GM21717 (cell line): ENCODE measurements around the gene CWC27.
A peak's percentile ranks its signal among the peaks of the same experiment; 100 is the strongest.
"Not testable (repeated sequence)": the region's sequence is repeated elsewhere in the genome, so short reads cannot be mapped to it uniquely, and the experiment has no call there.

Source experiments
- ATAC-seq: cut with Tn5 transposase; IDR thresholded peaks from one replicate; pipeline ENCODE4 v1.9.1; 2021; ENCODE audit warnings: mild to moderate bottlenecking, moderate library complexity; ENCODE audit not compliant: unreplicated experiment

The CWC27 gene

DNA sequence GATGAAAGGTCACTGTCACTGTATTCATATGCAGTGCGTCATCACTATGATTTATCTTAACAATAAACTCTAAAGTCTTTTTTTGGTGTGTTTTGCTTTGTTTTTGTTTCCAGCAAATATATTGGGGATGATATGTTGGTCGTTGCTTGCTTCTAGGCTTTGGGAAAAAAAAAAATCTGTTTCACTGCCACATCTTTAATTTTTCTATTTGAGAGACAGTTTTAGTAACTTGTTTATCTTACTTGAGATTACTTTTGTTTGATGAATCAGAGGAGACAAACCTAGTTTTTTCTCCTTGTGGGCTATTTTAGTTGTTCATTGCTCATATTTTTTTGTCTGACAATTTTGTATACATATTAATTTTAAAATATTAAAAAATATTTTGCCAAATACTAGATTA is 19.4 kb downstream of the CWC27 start:
- ATAC-seq = no peak

DNA sequence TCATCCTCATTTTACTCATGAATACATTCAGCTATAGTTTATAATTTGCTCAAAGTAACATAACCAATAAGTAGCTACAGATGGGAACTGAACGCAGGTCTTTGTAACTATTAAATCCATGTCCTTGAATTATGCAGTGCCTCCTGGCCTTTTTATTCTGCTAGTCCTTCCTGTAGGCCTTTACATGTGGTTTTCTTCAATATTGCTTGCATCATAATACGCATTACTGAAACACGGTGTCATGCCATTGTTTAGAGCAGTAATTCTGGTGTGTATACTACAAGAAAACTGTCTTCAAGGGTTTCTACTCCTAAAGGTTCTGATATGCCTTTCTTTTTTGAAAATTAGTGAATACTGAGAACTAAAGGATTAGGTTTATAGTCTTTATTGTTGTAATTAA is 20.7 kb downstream of the CWC27 start:
- no peak for ATAC-seq

- no peak for ATAC-seq
Observed at GRCh38 chr5:64790210-64790609, 21.5 kb downstream of the CWC27 start.

DNA sequence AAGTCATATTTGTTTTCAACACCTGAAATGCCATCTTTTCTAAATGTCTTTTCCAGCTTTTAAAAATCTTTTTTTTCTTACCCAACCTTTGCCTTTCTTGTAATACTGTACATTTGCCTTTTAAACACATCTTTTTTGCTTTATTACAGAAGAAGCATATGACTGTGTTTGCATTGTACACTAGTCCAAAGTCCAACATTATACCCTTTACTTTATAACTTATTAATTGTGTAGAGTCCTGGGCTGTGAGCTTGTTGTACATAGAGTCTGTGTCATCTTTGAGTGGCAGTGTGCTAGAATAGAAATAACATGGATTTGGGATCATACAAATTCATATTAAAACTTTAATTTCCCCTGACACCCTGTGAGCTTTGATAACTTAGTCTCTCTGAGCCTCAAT is 23.7 kb downstream of the CWC27 start:
- ATAC-seq = no peak

DNA sequence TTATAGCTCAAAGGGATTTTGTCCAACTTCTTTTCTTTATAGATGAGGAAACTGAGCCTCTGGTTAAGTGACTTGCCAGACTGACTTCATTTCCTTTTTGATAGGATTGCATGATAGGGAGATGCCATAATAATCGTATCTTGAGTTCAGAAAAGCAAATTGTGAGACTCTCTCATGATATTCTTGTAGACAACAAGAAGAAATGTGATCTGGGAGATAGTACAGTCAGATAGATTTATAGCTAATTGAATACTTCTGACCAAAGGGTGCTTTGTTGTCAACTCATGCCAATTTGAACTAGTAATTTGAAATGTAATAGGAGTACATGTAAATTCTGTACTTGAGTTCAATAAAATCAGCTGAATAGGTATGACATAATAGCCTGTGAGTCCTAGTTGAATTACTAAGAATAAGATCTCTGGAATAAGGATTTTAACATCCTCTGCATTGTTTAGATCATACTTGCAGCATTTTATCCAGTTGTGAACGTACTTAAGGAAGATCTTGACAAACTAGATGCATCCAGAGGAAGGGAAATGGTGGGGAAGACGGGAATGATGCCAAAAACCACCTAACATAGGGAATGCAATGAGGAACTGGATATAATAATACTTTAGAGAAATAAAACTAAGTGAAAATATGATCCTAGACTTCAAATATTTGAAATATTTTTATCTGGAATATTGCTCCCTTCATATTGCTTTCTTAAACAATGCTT is 25.5 kb downstream of the CWC27 start:
- ATAC-seq = no peak

DNA sequence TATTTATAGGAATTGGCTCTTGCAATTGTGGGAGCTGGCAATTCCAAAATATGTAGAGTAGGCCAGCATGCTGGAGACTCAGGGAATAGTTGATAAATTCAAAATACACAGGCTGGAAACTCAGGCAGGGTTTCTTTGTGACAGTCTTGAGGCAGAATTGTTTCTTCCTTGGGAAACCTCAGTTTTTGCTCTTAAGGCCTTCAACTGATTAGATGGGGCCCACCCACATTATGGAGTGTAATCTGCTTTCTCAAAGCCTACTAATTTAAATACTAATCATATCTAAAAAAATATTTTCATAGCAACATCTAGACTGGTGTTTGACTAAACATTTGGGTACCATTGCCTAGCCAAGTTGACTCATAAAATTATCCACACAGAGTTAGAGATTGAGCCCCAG is 27.6 kb downstream of the CWC27 start:
- no peak for ATAC-seq

- no peak for ATAC-seq
Observed at GRCh38 chr5:64800926-64801325, 32.2 kb downstream of the CWC27 start.

- no peak for ATAC-seq
Observed at GRCh38 chr5:64806537-64806936, 37.8 kb downstream of the CWC27 start.

- no peak for ATAC-seq
Observed at GRCh38 chr5:64807520-64807919, 38.8 kb downstream of the CWC27 start.

DNA sequence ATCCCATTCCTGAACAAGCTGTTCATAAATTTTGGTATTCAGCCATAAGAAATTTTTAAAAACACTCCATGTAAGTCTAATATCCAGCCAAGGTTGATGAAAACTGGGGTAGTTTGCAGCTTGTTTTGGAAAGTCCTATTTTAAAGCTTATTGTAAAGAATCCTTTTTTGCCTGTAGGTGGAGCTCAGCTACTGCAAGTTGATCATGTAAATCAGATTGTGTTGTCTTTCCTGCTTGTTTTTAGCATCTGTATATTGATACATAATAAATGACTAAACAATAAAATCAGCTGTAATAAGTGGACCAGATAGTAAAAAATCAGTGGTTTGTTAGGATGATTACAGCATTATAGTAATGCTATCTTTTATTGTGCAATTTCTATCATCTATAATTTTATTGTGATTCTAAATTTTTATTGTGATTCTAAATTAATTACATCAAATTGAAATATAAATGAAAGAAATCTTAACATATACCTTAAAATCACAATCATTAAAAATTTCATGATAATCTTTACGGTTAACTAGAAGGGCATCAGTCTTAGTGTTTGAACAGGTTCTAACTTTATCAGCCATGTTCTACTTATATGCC is 42.4 kb downstream of the CWC27 start:
- ATAC-seq = peak; percentile 47

GRCh38 chr5:64814073-64814472 is 45.3 kb downstream of the CWC27 start:
- peak; percentile 99 for ATAC-seq

- ATAC-seq = no peak
Observed at GRCh38 chr5:64818245-64818644, 49.5 kb downstream of the CWC27 start.

- ATAC-seq = not testable (repeated sequence)
Observed at GRCh38 chr5:64819345-64819744, 50.6 kb downstream of the CWC27 start.

DNA sequence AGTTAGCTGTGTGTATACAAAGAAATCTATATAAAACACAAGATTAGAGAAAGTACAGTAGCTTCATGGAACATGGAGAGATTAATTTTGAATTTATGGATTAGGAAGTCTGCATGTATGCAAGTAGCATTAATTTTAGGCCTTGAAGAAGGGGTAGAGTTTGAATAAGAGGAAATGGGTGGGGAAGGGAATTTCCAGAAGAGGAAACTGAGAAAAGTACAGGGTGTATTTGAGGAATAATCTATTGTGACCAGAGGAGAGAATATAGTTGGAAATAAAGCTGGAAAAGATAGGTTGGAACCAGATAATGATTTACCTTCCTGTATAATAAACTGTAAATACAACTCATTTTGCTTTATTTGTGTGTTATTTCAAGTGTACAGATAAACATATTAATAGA is 53.6 kb downstream of the CWC27 start:
- no peak for ATAC-seq

DNA sequence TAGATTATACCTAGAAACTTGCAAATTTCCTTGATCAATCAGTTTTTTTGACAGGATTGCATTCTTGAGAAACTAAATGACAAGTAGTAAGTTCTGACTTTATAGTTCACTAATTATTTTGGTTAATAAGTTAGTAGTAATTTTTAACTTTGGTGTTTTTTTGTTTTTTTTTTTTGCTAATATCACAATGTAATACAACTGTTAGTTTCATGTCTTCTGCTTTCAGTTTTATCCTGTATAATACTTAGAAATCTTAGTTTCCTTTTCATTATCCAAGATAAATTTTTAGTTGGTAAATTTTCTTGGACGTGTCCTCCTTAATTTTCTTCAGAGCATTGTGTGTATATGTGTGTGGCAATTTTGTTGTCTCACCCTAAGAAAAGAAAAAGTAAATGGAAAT is 57.8 kb downstream of the CWC27 start:
- no peak for ATAC-seq

- no peak for ATAC-seq
Observed at GRCh38 chr5:64827703-64828102, 59.0 kb downstream of the CWC27 start.

DNA sequence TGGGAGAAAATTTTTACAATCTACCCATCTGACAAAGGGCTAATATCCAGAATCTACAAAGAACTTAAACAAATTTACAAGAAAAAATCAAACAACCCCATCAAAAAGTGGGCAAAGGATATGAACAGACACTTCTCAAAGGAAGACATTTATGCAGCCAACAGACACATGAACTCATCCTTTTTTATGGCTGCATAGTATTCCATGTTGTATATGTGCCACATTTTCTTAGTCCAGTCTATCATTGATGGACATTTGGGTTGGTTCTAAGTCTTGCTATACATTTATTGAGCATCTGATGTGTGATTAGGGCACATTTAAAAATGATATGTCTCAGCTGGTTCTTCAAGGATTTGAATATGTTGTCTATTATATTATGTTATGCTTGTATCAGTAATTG is 61.9 kb downstream of the CWC27 start:
- ATAC-seq = not testable (repeated sequence)

GRCh38 chr5:64831996-64832395 is 63.3 kb downstream of the CWC27 start:
- no peak for ATAC-seq

DNA sequence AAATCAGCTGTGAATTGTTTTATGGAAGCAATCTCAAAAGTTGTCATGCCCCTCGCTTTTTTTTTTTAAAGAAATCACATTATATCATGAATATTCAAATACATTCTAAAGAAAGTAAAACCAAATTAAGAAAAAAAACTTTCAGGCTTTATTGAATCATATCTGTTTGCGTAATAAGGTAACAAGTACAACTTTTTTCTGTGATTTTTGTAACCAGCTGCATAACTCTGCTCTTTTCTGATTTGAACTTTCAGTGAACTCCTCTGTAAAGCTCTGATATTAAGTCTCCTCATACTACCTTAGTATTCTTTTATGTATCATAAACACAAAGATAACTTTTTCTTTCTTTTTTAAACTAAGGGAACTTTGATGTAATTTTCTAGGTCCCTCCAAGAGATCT is 65.3 kb downstream of the CWC27 start:
- no peak for ATAC-seq

- ATAC-seq = no peak
Observed at GRCh38 chr5:64834611-64835010, 65.9 kb downstream of the CWC27 start.

DNA sequence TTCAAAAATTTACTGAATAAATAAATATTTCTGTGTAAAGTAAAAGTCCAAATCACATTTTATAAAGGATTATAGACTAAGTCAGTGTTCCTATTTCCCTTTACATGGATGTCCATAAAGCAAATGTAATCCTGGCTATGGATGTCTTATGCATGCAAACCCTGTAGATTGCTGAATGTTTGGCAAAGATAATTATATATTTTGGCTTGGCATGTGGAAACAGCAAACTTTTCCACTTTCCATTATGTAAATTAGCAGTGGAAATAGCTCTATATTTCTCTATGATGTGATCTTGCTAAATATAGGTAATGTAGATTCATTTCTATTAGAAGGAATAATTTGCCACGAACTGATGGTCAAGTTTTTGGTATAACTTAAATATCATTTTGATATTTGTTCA is 66.5 kb downstream of the CWC27 start:
- ATAC-seq = no peak

DNA sequence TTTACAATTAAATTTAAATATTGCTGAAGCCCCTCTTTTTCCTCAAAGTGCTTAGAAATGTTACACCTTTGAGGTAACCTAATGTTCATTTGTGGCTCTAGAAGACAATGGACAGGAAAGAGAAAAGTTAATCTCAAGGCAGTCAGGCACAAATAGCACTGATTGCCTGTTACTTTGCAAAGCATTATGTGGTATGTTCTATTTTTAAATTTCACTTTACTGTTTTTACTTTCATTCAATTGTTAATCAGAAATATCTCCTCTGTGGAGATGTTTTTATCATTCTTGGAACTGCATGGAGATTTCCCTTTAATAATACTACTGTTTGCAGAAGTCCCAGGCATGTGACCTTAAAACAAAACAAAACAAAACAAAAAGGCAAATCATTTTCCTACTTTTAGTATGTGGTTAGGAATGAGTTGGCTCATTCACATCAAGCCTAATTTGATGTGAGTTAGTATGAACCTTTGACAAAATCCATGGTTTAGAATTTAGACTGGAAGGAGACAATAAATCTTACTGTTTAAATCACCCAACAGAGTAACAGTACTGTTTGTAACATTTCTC is 67.5 kb downstream of the CWC27 start:
- ATAC-seq = no peak

GRCh38 chr5:64836786-64837185 is 68.1 kb downstream of the CWC27 start:
- no peak for ATAC-seq
